Neural cell (in vitro differentiated cells): ENCODE data around the gene TUBA4B. TPM values are rescaled to one million over a fixed set of nuclear protein-coding genes. Genes with fewer than 3 reads are reported as not detected.

ENCODE experiments used
- H2AFZ ChIP-seq: fragments of 200-600, 300-800 bp; sonication (generic), shearing (Covaris generic); 2 replicates; pipeline ENCODE4 v1.6.0; 2014; ENCODE audit warnings: low read depth, mild to moderate bottlenecking, antibody characterized with exemption, low read length, moderate library complexity
- H3F3A ChIP-seq: fragments of 200-600 bp; shearing (Covaris generic); 2 replicates; pipeline ENCODE4 v1.6.1; 2016; ENCODE audit warnings: mild to moderate bottlenecking, moderate library complexity, mixed read lengths, antibody characterized with exemption, low read length; ENCODE audit not compliant: insufficient read depth, poor library complexity, severe bottlenecking
- H3K27ac ChIP-seq: fragments of 200-600, 300-800 bp; sonication (generic), shearing (Covaris generic); 2 replicates; pipeline ENCODE4 v1.5.1; 2014; ENCODE audit warnings: mild to moderate bottlenecking, low read length, moderate library complexity
- H3K27me3 ChIP-seq: fragments of 300-800, 200-600 bp; sonication (generic), shearing (Covaris generic); 2 replicates; pipeline ENCODE4 v1.6.0; 2014; ENCODE audit warnings: mild to moderate bottlenecking, low read depth, low read length, moderate library complexity; ENCODE audit not compliant: insufficient read depth
- H3K36me3 ChIP-seq: fragments of 300-800, 200-600 bp; sonication (generic), shearing (Covaris generic); 2 replicates; pipeline ENCODE4 v1.5.1; 2014; ENCODE audit warnings: mild to moderate bottlenecking, antibody characterized with exemption, low read length, moderate library complexity; ENCODE audit not compliant: insufficient read depth
- H3K4me2 ChIP-seq: fragments of 300-800, 200-600 bp; sonication (generic), shearing (Covaris generic); 2 replicates; pipeline ENCODE4 v1.6.0; 2014; ENCODE audit warnings: mild to moderate bottlenecking, low read length
- H3K4me3 ChIP-seq: fragments of 300-800, 200-600 bp; sonication (generic), shearing (Covaris generic); 2 replicates; pipeline ENCODE4 v1.5.1; 2014; ENCODE audit warnings: mild to moderate bottlenecking, low read length, moderate library complexity
- H3K79me2 ChIP-seq: fragments of 200-600 bp; shearing (Covaris generic); replicated peaks from 2 replicates; pipeline ENCODE4 v1.6.0; 2014; ENCODE audit warnings: mild to moderate bottlenecking, low read length, moderate library complexity; ENCODE audit not compliant: insufficient read depth
- H3K9ac ChIP-seq: fragments of 300-800, 200-600 bp; sonication (generic), shearing (Covaris generic); 2 replicates; pipeline ENCODE4 v1.6.1; 2016; ENCODE audit warnings: mild to moderate bottlenecking, low read length, mixed read lengths
- H3K9me2 ChIP-seq: fragments of 200-600 bp; shearing (Covaris generic); 2 replicates; pipeline ENCODE4 v1.6.1; 2016; ENCODE audit warnings: mild to moderate bottlenecking, low read length, mixed read lengths; ENCODE audit not compliant: insufficient read depth
- H3K9me3 ChIP-seq: fragments of 200-600, 300-800 bp; sonication (generic), shearing (Covaris generic); 2 replicates; pipeline ENCODE4 v1.6.1; 2016; ENCODE audit warnings: mild to moderate bottlenecking, mixed run types, low read length, moderate library complexity, mixed read lengths
- H4K20me1 ChIP-seq: fragments of 200-600 bp; shearing (Covaris generic); 2 replicates; pipeline ENCODE4 v1.6.1; 2016; ENCODE audit warnings: mild to moderate bottlenecking, mixed run types; ENCODE audit not compliant: insufficient read depth
- EP300 ChIP-seq: fragments of 450-650 bp; conservative IDR thresholded peaks from 2 replicates; pipeline ENCODE4 v1.6.1; 2014; ENCODE audit warnings: antibody characterized with exemption, mild to moderate bottlenecking, moderate library complexity; ENCODE audit not compliant: poor library complexity, severe bottlenecking
- EZH2 ChIP-seq: fragments of 200-600, 300-800 bp; shearing (Covaris generic), sonication (generic); IDR thresholded peaks from 2 replicates; pipeline ENCODE4 v1.6.1; 2014; ENCODE audit warnings: antibody characterized with exemption, low read length, borderline replicate concordance, mild to moderate bottlenecking; ENCODE audit not compliant: insufficient read depth, poor library complexity, severe bottlenecking
- MXI1 ChIP-seq: fragments of 450-650 bp; conservative IDR thresholded peaks from 2 replicates; pipeline ENCODE4 v1.6.1; 2014; ENCODE audit warnings: antibody characterized with exemption, mild to moderate bottlenecking; ENCODE audit not compliant: poor library complexity, severe bottlenecking
- POLR2AphosphoS5 ChIP-seq: IDR thresholded peaks from 2 replicates; pipeline ENCODE4 v1.6.1; 2012
- RAD21 ChIP-seq: fragments of 450-650 bp; conservative IDR thresholded peaks from 2 replicates; pipeline ENCODE4 v1.6.1; 2014; ENCODE audit warnings: antibody characterized with exemption, mild to moderate bottlenecking, moderate library complexity
- SMC3 ChIP-seq: fragments of 450-650 bp; conservative IDR thresholded peaks from 2 replicates; pipeline ENCODE4 v1.6.1; 2014; ENCODE audit warnings: antibody characterized with exemption, mild to moderate bottlenecking, moderate library complexity; ENCODE audit not compliant: poor library complexity
- TAF1 ChIP-seq: IDR thresholded peaks from 2 replicates; pipeline ENCODE4 v1.6.1; 2012; ENCODE audit warnings: low read depth
- polyA plus RNA-seq: library from polyadenylated mRNA; depleted of rRNA; stranded (reverse); fragments of >200 nt; gene quantifications from 2 replicates; pipeline ENCODE4 v1.2.3, GENCODE V29; 2014
- TF ChIP-seq, protein P1 (sequence below): IDR thresholded peaks from 2 replicates; pipeline ENCODE4 v1.6.1; 2012; ENCODE audit warnings: borderline replicate concordance
- TF ChIP-seq, protein P2 (sequence below): fragments of 450-650 bp; IDR thresholded peaks from 2 replicates; pipeline ENCODE4 v1.5.1; 2014; ENCODE audit warnings: antibody characterized with exemption, mild to moderate bottlenecking, moderate library complexity; ENCODE audit not compliant: poor library complexity, severe bottlenecking

Gene TUBA4B
- polyA plus RNA-seq, 1 donor from 2014 or later = not detected

DNA sequence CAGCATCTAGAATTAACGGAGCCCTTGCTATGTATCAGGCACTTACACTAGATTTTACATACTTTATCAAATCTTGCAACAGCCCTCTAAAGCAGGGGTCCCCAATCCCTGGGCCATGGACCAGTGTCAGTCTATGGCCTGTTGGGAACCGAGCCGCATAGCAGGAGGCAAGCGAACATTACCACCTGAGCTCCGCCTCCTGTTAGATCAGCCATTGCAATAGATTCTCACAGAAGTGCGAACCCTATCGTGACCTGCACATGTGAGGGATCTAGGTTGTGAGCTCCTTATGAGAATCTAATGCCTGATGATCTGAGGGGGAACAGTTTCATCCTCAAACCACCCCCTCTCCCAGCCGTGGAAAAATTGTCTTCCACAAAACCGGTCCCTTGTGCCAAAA is 39.6 kb downstream of the TUBA4B start:
- no peaks in the 10 kb centered on the region for H4K20me1 ChIP-seq
- H2AFZ ChIP-seq = no peak overlapping the region
- no peak overlapping the region for H3K9ac ChIP-seq
- no peak overlapping the region for H3K27ac ChIP-seq
- no peaks in the 10 kb centered on the region for H3F3A ChIP-seq
- no peak overlapping the region for H3K4me2 ChIP-seq
- H3K27me3 ChIP-seq = no peaks in the 10 kb centered on the region
- no peaks in the 10 kb centered on the region for H3K79me2 ChIP-seq
- no peak for TF ChIP-seq MXI1
- no peak for TF ChIP-seq EZH2
- no peak for TF ChIP-seq TAF1
- TF ChIP-seq, protein P1, sequence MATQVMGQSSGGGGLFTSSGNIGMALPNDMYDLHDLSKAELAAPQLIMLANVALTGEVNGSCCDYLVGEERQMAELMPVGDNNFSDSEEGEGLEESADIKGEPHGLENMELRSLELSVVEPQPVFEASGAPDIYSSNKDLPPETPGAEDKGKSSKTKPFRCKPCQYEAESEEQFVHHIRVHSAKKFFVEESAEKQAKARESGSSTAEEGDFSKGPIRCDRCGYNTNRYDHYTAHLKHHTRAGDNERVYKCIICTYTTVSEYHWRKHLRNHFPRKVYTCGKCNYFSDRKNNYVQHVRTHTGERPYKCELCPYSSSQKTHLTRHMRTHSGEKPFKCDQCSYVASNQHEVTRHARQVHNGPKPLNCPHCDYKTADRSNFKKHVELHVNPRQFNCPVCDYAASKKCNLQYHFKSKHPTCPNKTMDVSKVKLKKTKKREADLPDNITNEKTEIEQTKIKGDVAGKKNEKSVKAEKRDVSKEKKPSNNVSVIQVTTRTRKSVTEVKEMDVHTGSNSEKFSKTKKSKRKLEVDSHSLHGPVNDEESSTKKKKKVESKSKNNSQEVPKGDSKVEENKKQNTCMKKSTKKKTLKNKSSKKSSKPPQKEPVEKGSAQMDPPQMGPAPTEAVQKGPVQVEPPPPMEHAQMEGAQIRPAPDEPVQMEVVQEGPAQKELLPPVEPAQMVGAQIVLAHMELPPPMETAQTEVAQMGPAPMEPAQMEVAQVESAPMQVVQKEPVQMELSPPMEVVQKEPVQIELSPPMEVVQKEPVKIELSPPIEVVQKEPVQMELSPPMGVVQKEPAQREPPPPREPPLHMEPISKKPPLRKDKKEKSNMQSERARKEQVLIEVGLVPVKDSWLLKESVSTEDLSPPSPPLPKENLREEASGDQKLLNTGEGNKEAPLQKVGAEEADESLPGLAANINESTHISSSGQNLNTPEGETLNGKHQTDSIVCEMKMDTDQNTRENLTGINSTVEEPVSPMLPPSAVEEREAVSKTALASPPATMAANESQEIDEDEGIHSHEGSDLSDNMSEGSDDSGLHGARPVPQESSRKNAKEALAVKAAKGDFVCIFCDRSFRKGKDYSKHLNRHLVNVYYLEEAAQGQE = no peak
- no peak for TF ChIP-seq POLR2AphosphoS5
- TF ChIP-seq SMC3 = no peak
- TF ChIP-seq RAD21 = no peak
- TF ChIP-seq, protein P2, sequence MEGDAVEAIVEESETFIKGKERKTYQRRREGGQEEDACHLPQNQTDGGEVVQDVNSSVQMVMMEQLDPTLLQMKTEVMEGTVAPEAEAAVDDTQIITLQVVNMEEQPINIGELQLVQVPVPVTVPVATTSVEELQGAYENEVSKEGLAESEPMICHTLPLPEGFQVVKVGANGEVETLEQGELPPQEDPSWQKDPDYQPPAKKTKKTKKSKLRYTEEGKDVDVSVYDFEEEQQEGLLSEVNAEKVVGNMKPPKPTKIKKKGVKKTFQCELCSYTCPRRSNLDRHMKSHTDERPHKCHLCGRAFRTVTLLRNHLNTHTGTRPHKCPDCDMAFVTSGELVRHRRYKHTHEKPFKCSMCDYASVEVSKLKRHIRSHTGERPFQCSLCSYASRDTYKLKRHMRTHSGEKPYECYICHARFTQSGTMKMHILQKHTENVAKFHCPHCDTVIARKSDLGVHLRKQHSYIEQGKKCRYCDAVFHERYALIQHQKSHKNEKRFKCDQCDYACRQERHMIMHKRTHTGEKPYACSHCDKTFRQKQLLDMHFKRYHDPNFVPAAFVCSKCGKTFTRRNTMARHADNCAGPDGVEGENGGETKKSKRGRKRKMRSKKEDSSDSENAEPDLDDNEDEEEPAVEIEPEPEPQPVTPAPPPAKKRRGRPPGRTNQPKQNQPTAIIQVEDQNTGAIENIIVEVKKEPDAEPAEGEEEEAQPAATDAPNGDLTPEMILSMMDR = no peak
- no peak for TF ChIP-seq EP300
- H3K9me2 ChIP-seq = no peaks in the 10 kb centered on the region
- no peaks in the 10 kb centered on the region for H3K9me3 ChIP-seq
- peaks cover 5% of the 10 kb centered on the region for H3K36me3 ChIP-seq
- no peak overlapping the region for H3K4me3 ChIP-seq

DNA sequence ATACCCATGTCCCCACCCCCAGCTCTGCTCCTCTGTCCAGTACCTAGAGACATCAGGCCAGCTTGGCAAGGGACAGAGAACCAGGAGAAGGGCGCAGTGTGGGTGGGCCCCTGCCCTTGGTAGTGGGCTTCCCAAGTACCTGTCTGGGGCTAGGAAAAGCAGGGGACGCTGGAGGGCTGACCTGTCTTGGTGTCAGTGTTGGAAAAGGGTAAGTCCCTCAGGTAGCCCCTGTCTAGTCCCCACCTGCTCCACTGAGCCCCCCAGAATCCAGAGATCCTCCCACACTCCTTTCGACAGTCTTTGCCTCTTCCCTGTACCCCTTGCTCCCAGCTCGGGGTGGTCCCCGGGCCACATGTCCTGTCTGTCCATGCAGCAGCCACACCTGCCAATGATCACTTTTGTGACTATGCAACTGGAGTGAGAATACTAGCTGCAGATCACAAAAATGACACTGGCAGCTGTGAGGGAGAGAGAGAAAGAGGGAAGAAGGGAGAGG is 40.7 kb downstream of the TUBA4B start:
- Histone ChIP-seq H3K9ac (no peak overlapping the region), H3K4me2 (no peak overlapping the region), H3K27me3 (no peaks in the 10 kb centered on the region), H4K20me1 (no peaks in the 10 kb centered on the region), H3F3A (no peaks in the 10 kb centered on the region), H3K79me2 (no peaks in the 10 kb centered on the region), H3K9me2 (no peaks in the 10 kb centered on the region), H3K9me3 (no peaks in the 10 kb centered on the region), H3K27ac (no peak overlapping the region), H3K4me3 (no peak overlapping the region), H2AFZ (no peak overlapping the region), H3K36me3 (peaks cover 5% of the 10 kb centered on the region)
- TF ChIP-seq TAF1 (no peak), POLR2AphosphoS5 (no peak), SMC3 (no peak), EZH2 (no peak), EP300 (no peak), MXI1 (no peak), RAD21 (no peak)
- TF ChIP-seq, protein P1 = no peak
- TF ChIP-seq, protein P2 = no peak
